Measurements from ENCODE around the gene MINDY4B.

Gene MINDY4B

DNA sequence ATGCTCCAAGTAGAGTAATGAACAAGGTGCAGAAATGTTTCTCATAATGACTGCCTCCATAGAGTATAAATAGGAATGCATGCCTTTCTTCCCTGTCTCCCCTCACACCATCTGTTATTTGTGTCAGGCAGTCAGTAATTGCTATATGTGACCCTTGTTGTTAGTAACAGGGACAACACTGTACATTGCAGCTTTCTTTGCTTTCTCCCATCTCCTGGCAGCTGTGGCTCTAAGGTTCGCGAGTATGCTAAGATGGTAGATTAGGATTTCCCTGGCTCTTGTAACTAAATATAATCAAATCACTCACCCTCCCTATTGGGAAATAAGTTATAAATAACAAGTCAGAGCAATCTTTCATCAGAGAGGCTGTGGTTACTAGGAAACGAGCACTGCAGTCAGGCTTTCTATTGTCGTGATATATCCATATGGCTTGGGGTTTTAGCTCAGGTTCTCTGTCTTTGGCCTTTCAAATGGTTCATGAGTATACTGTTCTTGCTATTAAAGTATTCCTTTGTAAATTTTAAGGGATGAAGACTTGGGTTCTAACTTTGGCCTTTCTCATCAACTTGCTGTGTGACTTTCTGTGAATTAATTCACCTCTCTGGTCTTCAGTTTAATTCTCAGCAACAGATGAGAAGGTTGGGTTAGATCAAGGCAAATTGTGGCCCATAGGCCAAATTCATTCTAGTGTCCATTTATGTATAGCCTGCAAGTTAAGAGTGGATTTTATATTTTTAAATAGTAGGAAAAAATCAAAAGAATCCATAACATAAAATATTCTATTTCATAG is 8.1 kb upstream of the MINDY4B start:
- H3K4me3 ChIP-seq (ENCODE audit: low read length) = no peak overlapping the region
- TF ChIP-seq ZNF274 (IDR thresholded peaks at IDR 0.05; ENCODE audit: low read depth, low read length) = no peak

DNA sequence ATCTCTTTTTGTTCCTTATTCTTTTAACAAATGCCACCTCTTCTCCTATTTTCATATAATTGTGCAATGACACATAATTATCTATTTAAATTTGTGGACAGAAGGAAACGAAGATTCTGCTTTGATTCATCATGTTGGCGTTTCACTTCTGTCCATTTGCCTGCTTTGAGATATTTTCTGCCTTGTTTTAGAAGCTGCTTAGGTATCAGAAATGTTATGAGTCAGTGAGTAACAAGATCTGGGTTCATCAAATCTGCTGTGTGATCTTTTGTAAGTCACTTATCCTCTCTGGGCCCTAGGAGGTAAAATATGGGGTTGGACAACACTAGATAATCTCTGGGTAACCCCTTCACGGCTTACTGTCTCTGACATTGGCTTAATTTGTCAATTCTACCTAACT is 7.3 kb upstream of the MINDY4B start:
- H3K4me3 ChIP-seq (ENCODE audit: low read length) = no peak overlapping the region
- TF ChIP-seq ZNF274 (IDR thresholded peaks at IDR 0.05; ENCODE audit: low read depth, low read length) = no peak

DNA sequence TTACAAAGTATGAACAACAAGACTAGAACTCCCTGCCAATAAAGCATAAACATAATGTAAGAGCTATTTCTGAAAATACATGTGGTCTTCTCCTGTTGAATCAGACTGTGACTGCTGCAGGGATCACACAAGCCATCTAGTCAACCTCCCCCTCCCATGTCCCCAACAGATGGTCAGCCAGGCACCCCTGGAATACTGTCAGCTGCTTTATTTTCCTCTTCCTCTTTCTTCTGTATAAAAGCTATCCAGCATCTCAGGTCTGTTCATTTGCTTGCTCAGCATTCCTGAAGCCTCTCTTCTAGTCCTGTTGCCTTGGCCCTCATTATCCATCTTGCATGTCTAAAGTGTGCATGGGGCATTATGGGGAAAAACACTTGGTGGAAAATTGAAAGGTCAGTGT is 6.5 kb upstream of the MINDY4B start:
- no peak overlapping the region for H3K4me3 ChIP-seq (ENCODE audit: low read length)
- TF ChIP-seq ZNF274 (IDR thresholded peaks at IDR 0.05; ENCODE audit: low read depth, low read length) = no peak

GRCh38 chr3:150906461-150906860 is 1.2 kb upstream of the MINDY4B start:
- H3K4me3 ChIP-seq (ENCODE audit: low read length) = no peak overlapping the region
- no peak for TF ChIP-seq ZNF274 (IDR thresholded peaks at IDR 0.05; ENCODE audit: low read depth, low read length)

- no peak for TF ChIP-seq ZNF274 (IDR thresholded peaks at IDR 0.05; ENCODE audit: low read depth, low read length)
- no peak overlapping the region for H3K4me3 ChIP-seq (ENCODE audit: low read length)
Measured at GRCh38 chr3:150905746-150906145, 507 bp upstream of the MINDY4B start.

- no peak for TF ChIP-seq ZNF274 (IDR thresholded peaks at IDR 0.05; ENCODE audit: low read depth, low read length)
- H3K4me3 ChIP-seq (ENCODE audit: low read length) = no peak overlapping the region
Measured at GRCh38 chr3:150902988-150903387, 2.3 kb downstream of the MINDY4B start.

DNA sequence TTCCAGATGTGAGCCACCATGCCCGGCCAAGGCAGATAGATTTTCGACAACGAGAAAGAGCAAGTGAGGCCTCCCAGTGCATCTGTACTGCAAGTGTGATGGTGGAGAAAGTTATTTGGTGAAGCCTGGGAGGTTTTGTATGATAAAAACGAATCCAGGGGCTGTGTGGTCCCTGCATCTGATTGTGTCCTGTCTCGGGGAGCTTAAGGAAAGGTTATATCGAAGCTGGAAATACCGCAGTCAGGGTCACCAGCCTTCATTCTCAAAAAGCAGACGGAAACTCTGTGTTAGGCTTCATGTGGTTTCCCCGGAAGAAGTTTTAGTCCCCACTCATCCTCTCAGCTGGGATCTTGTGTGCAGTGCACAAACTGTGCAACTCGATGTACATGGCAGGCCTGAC is 3.4 kb downstream of the MINDY4B start:
- no peak overlapping the region for H3K4me3 ChIP-seq (ENCODE audit: low read length)
- no peak for TF ChIP-seq ZNF274 (IDR thresholded peaks at IDR 0.05; ENCODE audit: low read depth, low read length)

DNA sequence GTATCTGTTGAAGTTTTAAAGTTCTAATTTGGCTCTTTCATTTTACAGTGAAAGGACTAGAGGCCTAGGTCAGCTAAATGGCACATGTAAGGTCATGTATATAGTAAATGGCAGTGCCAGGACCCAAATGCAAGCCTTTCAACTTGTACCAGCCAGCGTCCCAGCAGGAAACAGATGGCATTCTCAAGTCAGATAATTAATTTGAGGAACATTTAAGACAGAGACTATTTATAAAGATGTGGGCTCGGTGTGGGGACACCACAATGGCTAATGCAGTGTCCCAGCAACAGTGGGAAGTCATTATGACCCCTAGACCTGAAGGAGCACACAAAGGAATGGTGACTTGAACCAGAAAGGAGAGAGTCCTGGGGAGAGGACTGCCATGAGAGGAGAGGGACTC is 6.1 kb downstream of the MINDY4B start:
- no peak for TF ChIP-seq ZNF274 (IDR thresholded peaks at IDR 0.05; ENCODE audit: low read depth, low read length)
- no peak overlapping the region for H3K4me3 ChIP-seq (ENCODE audit: low read length)

DNA sequence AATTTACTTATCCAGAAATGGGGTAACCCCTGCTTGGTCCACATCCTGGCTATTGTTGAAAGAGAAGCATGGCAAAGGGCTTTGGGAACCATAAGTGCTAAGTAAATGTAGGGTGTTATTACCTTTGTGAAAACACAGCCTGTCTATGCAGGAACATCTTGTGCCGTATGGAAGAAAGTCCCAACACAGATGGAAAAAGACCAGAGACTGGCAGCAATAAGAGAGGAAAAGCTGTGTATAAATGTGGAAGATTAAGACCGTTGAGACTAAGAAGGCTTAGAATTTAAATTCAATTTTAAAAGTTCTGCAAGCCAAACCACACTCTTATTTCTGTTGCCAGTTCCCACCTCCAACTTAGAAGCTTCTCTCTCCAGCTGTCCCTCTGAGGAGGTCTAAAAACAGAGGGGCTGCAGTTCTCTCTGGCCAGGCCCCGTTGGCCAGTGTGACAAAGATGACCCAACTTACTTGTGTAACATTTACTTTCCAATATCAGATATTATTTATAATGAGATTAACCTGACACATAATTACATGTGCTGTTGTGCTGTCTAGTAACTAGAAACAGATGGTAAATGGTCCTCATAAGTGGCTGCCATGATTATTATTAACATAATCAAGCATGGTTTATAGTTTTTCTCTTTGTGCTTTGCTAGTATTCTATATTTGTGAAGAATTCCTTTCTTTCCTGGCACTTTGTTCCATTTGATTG is 7.0 kb downstream of the MINDY4B start:
- no peak overlapping the region for H3K4me3 ChIP-seq (ENCODE audit: low read length)

DNA sequence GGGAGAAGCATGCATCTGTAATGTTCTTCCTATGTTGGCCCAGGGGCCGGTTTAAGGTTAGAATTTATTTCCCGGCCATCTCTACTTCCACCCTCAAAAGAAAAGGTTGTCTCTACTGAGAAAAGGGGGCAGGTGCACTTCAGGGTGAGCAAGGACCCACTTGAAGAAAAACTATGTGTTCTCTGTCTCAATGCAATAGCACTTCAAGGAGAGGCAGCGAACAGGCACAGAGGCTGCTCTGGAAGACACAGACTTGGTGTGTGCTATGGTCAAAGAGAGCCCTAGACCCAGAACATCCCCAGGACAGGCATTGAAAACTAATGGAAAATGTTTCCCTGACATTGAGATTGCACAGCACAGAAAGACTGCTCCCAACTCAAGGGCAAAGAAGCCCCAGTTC is 7.6 kb downstream of the MINDY4B start:
- no peak overlapping the region for H3K4me3 ChIP-seq (ENCODE audit: low read length)
- TF ChIP-seq ZNF274 (IDR thresholded peaks at IDR 0.05; ENCODE audit: low read depth, low read length) = no peak

More for the DNA sequence above, 7.0 kb downstream of the MINDY4B start:
- no peak for TF ChIP-seq ZNF274 (IDR thresholded peaks at IDR 0.05; ENCODE audit: low read depth, low read length)

DNA sequence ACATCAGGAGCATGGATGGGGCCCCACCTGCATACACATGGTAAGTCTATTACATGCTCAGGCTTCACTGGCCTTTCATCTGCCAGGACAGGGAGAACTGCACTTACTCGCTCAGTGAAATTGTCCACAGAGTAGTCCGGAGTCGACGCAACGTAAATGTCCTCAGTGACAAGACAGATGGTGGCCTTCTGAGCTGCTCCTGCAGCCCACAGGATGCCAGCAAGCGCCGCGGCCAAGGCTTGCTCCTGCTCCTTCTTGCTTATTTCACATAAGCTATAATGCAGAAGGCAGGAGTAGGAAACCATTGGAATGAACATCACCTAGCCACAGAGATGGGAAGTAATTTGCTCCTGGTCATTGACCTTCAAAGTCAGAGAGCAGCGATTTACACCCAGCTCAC is 14.4 kb downstream of the MINDY4B start:
- TF ChIP-seq ZNF274 (IDR thresholded peaks at IDR 0.05; ENCODE audit: low read depth, low read length) = no peak

GRCh38 chr3:150890295-150890694 is 14.9 kb downstream of the MINDY4B start:
- no peak overlapping the region for H3K4me3 ChIP-seq (ENCODE audit: low read length)

More for the DNA sequence above, 14.4 kb downstream of the MINDY4B start:
- no peak overlapping the region for H3K4me3 ChIP-seq (ENCODE audit: low read length)

DNA sequence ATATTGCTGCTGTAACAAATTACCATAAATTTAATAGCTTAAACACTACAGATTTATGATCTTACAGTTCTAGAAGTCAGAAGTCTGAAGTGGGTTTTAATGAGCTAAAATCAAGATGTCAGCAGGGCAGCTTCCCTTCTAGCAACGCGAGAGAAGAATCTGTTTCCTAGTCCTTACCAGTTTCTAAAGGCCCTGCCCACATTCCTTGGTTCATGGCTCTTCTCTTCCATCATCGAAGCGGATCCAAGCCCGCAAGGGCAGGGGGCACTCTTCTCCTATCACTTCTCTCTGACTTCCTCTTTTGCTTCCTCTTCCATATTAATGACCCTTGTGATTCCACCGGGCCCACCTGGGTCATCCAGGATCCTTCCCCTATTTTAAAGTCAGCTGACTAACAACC is 16.1 kb downstream of the MINDY4B start:
- H3K4me3 ChIP-seq (ENCODE audit: low read length) = no peak overlapping the region
- no peak for TF ChIP-seq ZNF274 (IDR thresholded peaks at IDR 0.05; ENCODE audit: low read depth, low read length)

More at GRCh38 chr3:150890295-150890694, 14.9 kb downstream of the MINDY4B start:
- TF ChIP-seq ZNF274 (IDR thresholded peaks at IDR 0.05; ENCODE audit: low read depth, low read length) = no peak

- no peak overlapping the region for H3K4me3 ChIP-seq (ENCODE audit: low read length)
- no peak for TF ChIP-seq ZNF274 (IDR thresholded peaks at IDR 0.05; ENCODE audit: low read depth, low read length)
Measured at GRCh38 chr3:150887031-150887430, 18.2 kb downstream of the MINDY4B start.

- no peak overlapping the region for H3K4me3 ChIP-seq (ENCODE audit: low read length)
- no peak for TF ChIP-seq ZNF274 (IDR thresholded peaks at IDR 0.05; ENCODE audit: low read depth, low read length)
Measured at GRCh38 chr3:150885535-150885934, 19.7 kb downstream of the MINDY4B start.

Measured in GM08714 (cell line).